Measurements from ENCODE around the gene FAM222A.

The FAM222A gene

GRCh38 chr12:109727039-109727723 is 13.6 kb downstream of the FAM222A start:
- DNase-seq = peak; percentile 74

DNA sequence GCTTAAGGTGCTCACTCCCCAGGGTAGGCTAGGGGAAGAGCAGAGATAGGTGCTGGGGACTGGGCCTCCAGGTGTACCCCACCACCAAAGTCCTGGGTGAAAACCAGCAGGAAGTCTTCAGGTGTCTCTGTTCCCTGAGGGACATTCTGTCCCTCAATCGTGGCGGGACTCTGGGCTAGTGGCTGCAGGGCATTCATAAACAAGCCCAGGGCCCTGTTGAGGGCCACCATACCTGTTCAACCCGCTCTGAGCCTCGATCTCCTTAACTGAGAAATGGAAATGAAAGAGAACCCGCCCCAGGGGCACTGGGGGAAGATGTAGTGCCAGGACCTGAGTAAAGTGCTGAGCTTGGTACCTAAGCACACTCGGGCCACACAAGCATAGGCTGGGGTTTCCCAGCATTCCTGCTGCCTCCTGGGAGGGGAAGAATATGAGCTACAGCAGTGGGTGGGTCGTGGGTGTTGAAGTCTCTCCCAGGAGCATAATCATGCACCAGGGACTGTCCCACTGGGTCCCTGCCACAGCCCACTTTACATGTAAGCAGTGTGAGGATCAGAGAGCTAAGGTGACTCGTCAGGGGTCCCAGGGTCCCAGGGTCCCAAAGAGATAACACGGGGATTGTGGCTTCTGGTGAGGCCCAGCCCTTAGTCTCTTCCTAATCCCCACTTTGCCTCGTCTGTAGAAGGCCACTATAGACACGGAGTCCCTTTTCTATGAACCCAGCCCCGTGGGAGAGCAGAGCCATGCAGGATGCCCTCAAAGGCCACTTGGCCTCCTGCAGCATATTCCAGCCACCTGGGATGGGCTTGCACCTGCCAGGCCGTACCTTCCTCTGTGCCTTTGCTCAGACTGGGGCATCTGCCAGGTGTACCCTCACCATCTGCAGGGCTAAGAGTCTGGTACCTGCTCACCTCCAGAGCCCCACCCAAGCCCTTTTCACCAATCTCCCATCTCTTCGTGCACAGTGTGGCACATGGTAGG is 14.4 kb downstream of the FAM222A start:
- DNase-seq = peak; percentile 13

DNA sequence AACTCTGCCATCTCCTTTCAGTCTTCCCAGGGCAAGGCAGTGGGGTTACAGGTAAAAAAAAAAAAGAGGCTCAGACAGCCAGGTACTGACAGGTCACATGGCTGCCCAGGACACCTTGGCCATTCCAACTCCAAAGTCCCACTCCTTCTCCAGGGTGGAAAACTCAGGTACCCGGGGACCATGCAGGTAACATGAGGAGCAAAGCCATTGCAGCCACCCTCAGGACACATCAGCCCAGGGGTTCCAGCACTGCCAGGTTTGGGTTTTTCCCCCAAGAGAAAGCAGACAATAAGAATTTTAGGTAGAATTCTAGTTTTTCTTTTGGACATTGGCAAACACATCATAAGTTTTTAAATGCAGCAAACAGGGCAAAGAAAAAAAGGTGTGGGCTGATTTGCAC is 15.3 kb downstream of the FAM222A start:
- no peak for DNase-seq

GRCh38 chr12:109729371-109729781 is 15.8 kb downstream of the FAM222A start:
- DNase-seq = peak; percentile 5

DNA sequence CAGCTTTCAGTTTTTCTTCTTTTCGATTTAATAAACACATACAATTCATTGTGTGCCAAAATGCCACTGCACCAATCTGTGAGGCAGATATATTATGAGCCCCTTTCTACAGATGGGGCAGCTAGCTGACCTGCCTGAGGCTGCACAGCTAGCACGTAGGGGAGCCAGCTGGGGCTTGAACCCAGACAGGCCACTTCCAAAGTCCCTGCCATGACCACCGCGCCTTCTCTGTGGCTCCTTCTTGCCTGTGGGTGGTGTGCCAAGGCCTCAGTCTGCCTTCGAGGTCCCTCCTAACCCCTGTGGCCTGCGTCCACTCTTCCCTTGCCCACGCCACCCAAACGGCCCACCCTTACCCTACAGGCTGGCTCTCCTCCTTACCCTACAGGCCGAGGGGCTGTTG is 16.2 kb downstream of the FAM222A start:
- DNase-seq = peak; percentile 11

DNA sequence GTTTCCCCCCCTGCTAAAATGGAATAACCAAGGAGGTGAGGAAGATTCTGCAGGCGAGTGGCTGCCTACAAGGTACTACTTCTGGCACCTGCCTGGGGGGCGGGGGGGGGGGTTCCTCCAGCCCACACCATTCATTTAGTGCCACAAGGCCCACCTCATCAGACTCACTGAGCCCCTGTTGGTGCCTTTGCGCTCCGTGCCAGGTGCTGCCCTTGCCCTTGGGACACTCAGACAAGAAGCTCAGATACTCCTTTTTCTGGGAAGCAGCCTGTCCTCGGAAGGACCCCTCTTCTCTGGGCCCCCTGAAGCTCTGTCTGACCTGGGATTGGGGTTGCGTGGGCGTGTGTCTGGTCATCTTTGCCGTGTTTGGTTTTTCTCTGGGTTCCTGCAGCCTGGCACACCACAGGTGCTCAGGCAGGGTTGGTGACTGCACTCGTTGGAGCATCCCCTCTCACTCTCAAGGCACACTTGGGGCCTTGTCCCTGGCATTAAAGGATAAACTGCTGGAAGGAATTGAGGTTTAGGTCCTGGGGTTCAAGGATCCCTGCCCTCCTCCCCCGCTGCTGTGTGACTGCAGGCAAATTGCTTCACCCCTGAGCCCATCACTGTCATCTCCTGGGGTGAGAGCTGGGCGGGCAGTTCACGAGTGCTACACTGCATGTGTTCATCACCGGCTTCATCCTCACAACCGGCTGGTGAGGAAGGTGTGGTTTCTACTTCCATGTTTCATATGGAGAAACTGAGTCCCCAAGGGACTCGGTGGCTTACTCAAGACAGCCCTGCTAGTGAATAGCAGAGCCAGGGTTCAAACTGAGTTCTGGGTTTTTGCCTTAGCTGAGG is 16.9 kb downstream of the FAM222A start:
- no peak for DNase-seq

GRCh38 chr12:109731231-109731731 is 17.7 kb downstream of the FAM222A start:
- DNase-seq = no peak

- DNase-seq = no peak
Measured at GRCh38 chr12:109731806-109732205, 18.2 kb downstream of the FAM222A start.

DNA sequence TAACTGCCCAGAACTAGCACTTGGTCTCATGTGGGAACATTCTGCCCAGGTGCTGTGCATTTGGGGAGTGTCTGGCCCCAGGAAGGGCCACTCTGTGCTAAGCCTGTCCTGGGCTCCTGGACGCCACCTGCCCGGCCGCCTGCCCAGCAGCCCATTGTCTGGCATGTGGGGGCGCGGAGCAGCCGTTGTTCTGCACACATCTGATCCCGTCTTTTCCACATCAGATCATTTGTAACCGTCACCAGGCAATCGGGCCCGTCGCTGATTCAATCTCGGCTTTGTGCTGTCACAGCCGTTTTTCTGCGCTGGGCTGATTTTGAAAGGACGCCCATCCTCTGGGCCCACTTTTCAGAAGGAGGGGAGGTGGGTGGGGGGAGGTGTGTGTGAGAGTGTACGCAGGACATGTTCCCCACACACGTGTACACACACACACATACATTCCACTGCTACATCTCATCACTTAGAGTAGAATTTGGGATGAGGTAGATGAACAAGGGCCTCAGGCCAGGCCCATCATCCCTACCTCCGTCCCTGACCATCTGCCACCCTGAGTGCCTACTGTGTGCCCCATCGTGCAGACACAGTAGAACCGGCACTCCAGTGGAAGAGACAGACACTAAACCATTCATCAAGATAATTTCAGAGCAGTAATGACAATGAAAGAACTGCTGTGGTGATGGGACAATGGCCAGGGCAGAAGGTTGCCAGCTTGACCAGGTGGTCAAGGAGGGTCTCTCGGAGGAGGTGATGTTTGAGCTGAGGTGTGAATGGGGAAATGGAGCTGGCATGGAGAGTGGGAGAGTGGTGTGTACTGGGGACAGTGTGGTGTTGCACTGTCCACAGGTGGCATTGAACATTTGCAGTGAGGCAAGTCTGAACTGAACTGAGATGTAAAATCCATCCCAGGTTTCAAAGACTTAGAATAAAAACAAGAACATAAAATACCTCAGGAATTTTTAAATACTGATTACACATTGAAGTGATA is 19.0 kb downstream of the FAM222A start:
- no peak for DNase-seq

DNA sequence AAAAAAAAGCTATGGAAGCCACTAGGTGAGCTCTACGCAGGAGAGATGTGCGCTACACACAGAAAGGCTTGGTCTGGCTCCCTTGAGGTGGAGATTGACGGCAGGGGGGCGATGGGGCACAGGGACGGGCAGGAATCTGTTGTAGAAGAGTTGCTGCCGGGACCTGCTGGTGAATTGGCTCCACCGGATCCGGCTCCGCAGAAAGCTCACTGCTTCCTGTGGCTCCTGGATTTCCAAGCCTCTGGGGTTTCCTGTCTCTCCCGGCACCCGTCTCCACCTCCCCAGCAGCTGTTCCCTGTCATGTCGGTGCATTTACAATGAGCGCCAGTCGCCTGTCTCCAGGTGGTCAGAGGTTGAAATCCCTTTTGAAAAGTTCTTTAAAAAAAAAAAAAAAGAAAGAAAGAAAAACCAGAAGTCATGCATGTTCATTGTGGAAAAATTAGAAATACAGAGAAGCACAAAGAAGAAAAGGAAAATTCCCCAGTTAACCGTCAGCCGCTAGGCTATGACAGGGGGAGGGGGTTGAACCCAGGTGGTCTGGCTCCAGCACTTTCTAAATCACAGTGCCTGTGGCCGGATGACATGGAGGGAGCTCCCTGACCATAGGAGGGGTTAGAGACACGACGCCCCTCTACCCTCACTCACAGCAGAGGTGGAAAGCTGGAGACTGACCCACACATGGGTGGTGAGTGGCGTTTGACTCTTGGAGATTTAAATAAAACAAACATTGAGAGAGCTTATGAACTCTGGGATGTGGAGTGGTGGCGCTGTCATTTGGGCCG is 20.8 kb downstream of the FAM222A start:
- peak; percentile 29 for DNase-seq

DNA sequence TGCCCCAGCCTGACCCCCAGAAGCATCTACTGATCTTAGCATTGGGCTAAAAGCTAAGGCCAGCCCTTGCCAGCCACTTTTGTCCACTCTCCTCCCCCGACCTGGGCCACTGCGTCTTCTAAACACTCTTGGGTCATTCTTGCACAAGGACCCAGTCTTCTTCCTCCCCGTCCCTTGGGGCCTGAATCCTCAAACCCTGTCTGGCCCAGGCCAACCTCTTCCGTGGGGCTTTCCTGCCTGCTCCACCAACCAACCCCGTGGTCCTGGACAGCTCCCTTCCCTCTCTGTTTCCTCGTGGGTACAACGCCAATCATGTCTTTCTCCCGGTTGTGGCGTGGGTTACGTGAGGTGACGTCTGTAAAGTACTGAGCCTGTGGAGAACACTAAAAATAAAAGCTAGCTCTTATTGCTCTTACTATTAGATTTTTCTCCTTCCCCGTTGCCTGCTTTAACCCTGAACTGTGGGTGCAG is 21.5 kb downstream of the FAM222A start:
- peak; percentile 16 for DNase-seq

GRCh38 chr12:109735825-109736551 is 22.4 kb downstream of the FAM222A start:
- DNase-seq = no peak

GRCh38 chr12:109736552-109737108 is 23.0 kb downstream of the FAM222A start:
- peak; percentile 79 for DNase-seq

DNA sequence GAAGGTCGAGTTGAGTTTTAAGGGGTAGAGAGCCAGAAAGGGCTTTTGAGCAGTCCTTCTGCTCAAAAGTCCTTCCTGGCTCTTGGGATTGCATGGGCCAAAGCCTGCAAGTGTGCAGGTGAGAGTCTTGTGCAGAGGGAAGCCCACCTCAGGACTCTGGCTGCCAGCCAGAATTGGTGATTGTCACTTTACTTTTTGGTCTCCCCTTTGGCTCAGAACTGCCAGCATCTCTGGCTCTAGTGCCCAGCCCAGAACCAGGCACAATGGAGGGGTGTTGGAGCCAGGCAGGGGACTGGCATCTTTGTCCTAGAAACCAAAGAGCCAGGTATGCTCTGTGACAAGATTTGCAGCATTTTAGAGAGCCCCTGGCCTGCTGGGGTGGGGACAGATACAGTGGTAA is 23.5 kb downstream of the FAM222A start:
- no peak for DNase-seq

GRCh38 chr12:109737631-109738030 is 24.0 kb downstream of the FAM222A start:
- no peak for DNase-seq

GRCh38 chr12:109738209-109738608 is 24.6 kb downstream of the FAM222A start:
- DNase-seq = no peak

GRCh38 chr12:109738878-109739665 is 25.4 kb downstream of the FAM222A start:
- DNase-seq = peak; percentile 4
